Stimulated activated CD4-positive, alpha-beta T cell treated with anti-CD3 and anti-CD28 coated beads, TNF-alpha, amount 100 ng/mL, for 24 hours (primary cell): ENCODE measurements around the gene TMEM190.
A peak's percentile ranks its signal among the peaks of the same experiment; 100 is the strongest.

Experiments used
- DNase-seq, 3 experiments: peaks; one replicate each; pipeline ENCODE4 v3.0.0-alpha.2; 2020; ENCODE audit warnings: low read depth in 3 of 3

Gene TMEM190

DNA sequence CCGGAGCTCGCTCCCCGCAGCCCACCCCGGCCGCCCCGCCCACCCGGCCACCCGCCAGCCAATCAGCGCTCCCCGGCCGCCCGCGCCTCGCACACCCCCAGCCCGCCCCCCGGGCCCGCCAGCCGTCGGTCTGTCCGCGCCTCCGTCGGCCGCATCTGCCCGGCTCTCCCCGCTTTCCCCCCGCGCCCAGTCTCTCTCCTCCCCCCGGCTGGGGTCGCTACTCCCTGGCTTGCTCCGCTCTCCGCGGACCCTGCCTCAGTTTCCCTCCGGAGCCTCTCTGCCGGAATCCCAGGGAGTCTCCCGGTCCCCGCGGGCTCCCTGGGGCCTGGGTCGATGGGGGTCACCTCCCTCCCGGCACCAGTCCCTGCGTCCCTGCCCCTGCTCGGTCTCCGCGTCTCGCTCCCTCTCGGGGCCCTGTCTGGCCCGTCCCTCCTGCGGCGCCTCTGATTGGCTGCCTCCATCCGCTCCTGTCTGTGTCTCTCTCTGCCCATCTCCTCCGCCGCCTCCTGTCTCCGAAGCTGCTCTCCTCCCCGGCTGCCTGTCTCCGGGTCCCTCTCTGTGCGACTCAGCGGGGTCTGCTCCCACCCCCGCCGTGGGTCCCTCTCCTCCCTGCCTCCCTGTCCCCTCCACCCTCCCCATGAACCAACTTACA lies 6.8 kb upstream of the TMEM190 start:
- peak in 1 of 3 experiments; percentile 33 for DNase-seq

DNA sequence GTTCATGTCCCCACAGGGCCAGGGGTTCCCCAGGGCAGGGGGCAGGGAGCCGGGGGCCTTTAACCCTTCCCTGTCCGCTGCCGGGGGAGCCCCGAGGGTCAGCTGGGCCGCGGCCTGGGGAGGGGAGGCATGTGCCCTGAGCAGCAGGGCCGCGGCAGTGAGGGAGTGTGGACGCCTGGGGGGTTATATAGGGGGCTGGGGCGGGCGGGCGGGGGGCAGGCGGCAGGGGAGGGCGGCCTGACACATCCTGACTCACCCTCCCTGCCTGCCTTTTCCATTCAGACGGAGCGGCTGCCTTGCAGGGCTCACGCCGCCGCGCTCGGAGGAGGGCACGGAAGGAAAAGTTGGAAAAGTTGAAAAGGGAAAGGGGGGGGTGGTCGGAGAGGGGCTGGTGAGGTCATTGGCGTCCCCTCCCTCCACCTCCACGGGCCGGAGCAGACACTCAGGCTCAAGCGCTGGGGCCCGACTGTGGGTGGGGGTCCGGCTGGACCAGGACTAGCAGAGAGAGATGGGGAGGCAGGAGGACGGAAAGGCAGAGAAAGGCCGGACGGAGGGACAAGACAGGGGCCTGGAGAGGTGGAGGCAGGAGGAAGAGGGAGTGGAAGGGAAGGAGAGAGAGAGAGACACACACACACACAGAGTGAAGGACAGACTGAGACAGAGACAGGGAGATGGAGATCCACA lies 6.2 kb upstream of the TMEM190 start, which contains the start of gene IL11:
Gene IL11, minus strand, starts transcription at position 159 of the 684 bp plus-strand sequence. Its CDS starts 153 bp downstream, at position 6.
- DNase-seq, result no peak

DNA sequence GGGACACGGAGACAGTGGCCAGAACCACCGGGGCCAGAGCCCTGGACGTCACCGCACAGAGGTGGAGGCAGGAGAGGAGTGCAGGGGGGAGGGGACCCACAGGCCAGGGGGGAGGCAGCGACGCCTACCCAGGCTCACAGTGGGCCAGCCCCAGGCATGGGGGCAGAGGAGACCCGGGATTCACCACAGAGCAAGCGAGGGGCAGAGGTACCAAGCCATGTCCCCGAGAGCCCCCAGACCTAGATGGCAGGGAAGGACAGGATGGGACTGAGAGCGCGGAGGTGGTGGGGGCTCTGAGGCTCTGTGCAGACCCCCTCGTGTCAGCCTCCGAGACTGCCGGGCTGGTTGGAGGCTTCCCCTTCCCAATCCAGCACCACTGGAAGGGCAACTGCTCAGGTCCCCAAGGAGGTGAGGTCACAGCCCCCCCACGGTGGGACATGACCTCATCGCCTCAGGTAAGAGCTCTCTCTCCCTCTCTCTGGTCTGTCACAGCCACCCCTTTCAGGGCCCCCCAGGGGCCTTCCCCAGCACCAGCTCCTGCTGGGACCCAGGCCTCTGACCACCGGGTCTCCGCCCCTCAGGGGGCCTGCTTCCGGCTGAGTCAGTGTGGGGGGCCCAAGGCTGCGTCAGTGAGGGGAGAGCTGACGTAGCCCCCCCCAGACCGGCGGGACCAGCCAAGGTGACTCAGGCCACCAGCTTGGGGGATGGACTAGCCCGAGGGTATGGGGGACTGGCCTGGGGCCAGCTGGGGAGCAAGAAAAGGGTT lies 4.1 kb upstream of the TMEM190 start:
- DNase-seq, result no peak

DNA sequence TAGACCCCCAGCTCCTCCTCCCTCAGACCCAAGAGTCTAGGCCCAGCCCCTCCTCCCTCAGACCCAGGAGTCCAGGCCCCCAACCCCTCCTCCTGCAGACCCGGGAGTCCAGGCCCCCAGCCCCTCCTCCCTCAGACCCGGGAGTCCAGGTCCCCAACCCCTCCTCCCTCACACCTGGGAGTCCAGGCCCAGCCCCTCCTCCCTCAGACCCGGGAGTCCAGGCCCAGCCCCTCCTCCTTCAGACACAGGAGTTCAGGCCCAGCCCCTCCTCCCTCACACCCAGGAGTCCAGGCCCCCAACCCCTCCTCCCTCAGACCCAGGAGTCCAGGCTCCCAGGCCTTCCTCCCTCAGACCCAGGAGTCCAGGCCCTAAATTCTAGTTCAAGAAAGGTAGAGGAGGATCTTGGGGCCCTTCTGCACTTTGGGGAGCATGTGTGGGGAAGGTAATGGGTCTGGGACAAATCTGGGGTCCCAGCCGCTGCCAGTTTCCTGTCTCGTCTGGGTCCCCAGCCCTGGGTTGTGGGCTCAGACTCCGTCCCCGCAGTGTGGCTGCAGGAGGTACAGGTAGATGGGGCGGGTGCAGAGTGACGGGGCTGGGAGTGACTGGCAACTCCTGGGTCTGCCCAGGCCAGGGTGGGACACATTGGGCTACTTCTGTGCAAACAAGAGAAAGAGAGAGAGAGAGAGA lies 3.2 kb upstream of the TMEM190 start:
- DNase-seq, result no peak

- no peak for DNase-seq
Observed at GRCh38 chr19:55373993-55374757, 2.5 kb upstream of the TMEM190 start.

DNA sequence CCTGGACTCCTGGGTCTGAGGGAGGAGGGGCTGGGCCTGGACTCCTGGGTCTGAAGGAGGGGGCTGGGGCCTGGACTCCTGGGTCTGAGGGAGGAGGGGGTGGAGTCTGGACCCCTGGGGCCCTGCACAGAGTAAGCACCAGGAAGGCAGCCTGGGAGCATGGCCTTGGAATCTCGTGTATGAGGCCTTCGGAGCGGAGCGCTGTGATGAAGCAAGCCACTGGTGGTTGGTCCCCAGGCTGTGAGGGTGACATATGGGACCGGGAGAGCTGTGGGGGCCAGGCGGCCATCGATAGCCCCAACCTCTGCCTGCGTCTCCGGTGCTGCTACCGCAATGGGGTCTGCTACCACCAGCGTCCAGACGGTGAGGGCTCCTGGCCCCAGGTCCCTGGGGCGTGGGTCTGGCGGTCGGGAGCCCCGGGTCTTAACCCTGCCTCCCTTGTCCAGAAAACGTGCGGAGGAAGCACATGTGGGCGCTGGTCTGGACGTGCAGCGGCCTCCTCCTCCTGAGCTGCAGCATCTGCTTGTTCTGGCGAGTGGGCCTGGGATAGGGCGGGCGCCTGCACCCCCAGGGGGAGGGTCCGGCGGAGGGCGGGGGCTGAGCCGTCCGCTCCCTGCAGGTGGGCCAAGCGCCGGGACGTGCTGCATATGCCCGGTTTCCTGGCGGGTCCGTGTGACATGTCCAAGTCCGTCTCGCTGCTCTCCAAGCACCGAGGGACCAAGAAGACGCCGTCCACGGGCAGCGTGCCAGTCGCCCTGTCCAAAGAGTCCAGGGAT lies 918 bp downstream of the TMEM190 start:
- DNase-seq, result no peak

GRCh38 chr19:55379174-55379573 lies 2.5 kb downstream of the TMEM190 start:
- no peak for DNase-seq

DNA sequence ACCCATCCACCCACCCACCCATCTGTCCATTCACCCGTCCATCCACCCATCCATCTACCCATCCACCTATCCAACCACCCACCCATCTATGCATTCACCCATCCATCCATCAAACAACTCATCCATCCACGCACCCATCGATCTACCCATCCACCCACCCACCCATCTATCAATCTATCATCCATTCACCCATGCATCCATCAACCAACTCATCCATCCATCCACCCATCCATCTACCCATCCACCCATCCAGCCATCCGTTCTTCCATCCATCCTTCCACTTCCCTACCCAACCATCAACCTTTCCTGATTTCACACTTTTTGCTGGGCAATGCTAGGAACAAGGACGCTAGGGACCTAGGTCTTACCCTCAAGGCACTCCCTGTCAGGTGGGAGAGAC lies 5.4 kb downstream of the TMEM190 start:
- DNase-seq, result no peak

DNA sequence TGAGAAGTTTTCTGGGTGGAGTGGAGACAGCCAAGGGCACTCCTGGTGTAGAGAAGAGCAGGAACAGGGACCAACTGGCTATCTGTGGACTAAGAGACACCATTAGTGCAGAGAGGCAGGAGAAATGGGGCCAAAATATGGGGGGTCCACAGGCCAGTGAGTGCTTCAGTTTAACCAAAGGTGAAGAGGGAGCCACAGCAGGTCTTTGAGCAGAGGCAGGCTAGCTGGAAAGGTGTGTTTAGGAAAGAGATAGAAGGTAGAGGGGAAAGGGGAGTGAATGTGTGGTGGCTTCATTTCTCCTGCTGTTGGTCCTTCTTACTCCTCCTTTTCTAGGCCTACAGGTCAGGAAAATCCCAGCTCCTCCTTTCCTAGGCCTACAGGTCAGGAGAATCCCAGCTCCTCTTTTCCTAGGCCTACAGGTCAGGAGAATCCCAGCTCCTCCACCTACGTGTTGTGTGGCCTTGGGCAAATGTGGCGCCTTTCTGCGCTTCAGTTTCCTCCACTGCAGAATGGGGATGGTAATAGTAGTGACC lies 6.0 kb downstream of the TMEM190 start:
- no peak for DNase-seq

DNA sequence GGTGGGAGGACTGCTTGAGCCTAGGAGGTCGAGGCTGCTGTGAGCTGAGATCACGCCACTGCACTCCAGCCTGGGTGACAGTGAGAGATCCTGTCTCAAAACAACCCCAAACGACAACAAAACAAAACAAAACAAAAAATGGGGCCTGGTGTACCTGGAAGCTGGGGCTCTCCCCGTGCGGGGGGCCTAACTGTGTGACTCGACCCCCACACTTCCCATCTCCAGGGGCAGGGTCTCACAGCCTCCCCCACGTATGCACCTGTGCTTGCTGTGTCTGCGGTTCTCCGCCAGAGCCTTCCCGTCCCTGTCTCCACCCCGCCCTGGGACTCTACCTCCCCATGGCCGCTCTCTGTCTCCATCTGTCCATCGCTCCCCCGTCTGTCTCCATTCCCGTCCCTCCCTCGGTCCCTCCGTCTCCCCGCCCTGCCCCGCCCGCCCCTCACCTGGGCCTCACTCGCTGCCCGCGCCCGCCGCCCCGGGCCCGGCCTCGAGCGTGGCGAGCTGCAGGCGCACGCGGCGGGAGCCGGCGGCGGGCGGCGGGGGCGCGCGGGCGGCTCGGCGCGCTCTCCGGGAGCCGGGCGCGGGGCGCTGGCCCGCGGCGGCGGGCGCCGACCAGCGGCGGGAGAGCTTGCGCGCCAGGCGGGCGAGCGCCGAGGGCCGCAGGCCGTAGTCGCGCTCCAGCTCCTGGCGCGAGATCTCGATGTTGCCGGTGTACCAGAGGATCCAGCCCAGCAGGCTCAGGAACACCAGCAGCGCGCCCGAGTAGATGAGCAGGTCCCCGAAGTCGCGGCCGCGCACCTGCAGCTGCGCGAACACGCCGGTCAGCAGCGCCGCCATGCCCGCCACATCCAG lies 6.9 kb downstream of the TMEM190 start:
- peak in 1 of 3 experiments; percentile 50 for DNase-seq

DNA sequence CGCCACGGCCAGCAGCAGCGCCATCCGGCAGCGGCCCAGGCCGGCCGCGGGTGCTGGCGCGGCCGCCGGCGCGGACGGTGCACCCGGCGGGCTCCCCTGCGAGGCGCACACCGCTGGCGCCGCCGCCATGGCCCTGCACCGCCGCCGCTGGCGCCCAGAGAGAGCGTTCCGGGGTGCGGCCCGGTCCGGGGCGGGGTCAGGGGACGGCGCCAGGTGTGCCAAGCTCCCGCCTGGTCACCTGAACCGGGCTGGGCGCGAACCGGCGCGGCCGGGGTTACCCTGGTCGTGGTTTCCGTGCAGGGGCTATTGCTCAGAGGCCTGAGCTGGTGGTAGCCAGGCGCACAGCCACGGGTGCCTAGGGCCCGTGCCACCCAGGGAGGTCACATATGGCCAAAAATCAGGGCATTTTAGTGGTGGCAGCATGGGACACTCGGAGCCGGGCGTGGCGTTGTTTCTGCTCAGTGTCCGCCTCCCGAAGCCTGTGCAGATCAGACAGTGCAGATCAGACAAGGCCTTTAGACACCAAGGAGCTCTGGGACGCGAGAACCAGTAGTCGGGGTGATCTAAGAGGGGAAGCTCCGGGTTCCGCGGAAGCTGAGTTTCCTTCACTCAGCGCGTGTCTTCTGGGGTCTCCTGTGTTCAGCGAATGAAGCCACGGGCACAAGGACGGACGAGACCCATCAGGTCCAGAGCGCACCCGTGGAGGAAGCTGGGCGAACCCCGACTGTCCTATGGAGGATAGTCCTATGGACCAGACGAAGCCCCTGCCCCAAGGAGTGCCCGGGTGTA lies 7.7 kb downstream of the TMEM190 start, which contains the start of gene TMEM238:
Gene TMEM238, minus strand, starts transcription at position 162 of the 789 bp plus-strand sequence. Its CDS starts 33 bp downstream, at position 129.
- DNase-seq, result peak in 1 of 3 experiments; percentile 47

DNA sequence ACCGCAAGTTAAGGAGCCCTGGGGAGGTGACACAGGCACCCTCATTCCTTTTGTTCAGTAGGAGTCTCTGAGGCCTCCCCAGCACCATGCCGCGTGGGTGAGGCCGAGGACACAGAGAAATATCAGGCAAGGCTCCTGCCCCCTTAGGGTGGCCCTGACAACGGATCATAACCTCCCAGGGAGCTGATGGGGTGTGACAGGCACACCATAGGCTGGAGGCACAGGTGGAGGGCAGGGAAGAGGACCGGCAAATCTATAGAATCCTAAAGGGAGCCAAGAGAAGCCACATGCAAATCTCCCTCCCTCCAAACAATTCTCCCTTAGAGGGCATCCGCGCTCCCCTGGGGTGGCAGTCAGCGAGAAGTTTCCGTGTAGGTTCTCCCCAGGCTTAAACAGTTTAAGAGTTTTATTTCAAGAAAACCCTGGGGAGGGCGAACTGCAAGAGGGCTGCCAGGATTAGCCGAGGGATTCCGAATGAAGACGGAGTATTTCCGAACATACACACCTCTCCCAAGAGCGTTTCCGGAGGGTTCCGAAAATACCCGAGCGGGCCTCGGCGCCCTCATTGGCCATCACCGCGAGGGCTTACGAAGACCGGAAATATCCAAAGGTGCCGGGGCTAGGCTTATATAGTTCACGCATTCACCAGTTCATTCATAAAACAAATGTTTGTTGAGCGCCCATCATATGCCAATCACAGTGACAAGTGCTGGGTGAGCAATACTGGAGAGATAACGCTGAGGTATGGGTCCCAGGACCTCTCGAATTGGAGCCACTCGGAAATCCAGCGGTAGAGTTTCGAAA lies 8.5 kb downstream of the TMEM190 start:
- DNase-seq, result peak; percentile 83 to 96 (median 92)

GRCh38 chr19:55385724-55386492 lies 9.3 kb downstream of the TMEM190 start, which contains the start of gene RPL28:
RPL28 (plus strand) TSS chr19:55385932; CDS start chr19:55386358, 426 bp downstream.
- peak; percentile 95 to 98 (median 97) for DNase-seq

- peak in 1 of 3 experiments; percentile 44 for DNase-seq
Observed at GRCh38 chr19:55386493-55386971, 9.9 kb downstream of the TMEM190 start.

GRCh38 chr19:55387736-55388497 lies 11.3 kb downstream of the TMEM190 start:
- no peak for DNase-seq
